MM.1S (cell line): ENCODE measurements around the gene BAZ1A.

Source experiments
- DNase-seq: peaks from one replicate; pipeline ENCODE4 v3.0.0-alpha.2; 2015
- H2AFZ ChIP-seq: fragments of 300-600 bp; sonication (generic); 2 replicates; pipeline ENCODE4 v1.6.0; 2016; ENCODE audit warnings: antibody characterized with exemption, low read length
- H3F3A ChIP-seq: fragments of 300-600 bp; sonication (generic); 2 replicates; pipeline ENCODE4 v1.6.1; 2016; ENCODE audit warnings: mild to moderate bottlenecking, antibody characterized with exemption, low read length, moderate library complexity, mixed read lengths; ENCODE audit not compliant: insufficient read depth
- H3K27ac ChIP-seq: fragments of 300-600 bp; sonication (generic); 2 replicates; pipeline ENCODE4 v1.5.1; 2016; ENCODE audit warnings: mild to moderate bottlenecking, low read length
- H3K27me3 ChIP-seq: fragments of 300-600 bp; sonication (generic); replicated peaks from 2 replicates; pipeline ENCODE4 v1.6.0; 2016; ENCODE audit warnings: low read length; ENCODE audit not compliant: insufficient read depth
- H3K36me3 ChIP-seq: fragments of 300-600 bp; sonication (generic); replicated peaks from 2 replicates; pipeline ENCODE4 v1.6.1; 2016; ENCODE audit warnings: mild to moderate bottlenecking, low read length, mixed read lengths; ENCODE audit not compliant: insufficient read depth
- H3K4me1 ChIP-seq: fragments of 300-600 bp; sonication (generic); 2 replicates; pipeline ENCODE4 v1.6.1; 2016; ENCODE audit warnings: low read length, mixed read lengths
- H3K4me2 ChIP-seq: fragments of 300-600 bp; sonication (generic); 2 replicates; pipeline ENCODE4 v1.6.0; 2016; ENCODE audit warnings: low read depth, low read length
- H3K4me3 ChIP-seq: fragments of 300-600 bp; sonication (generic); 2 replicates; pipeline ENCODE4 v1.5.1; 2016; ENCODE audit warnings: low read length, mixed read lengths
- H3K79me2 ChIP-seq: fragments of 300-600 bp; sonication (generic); 2 replicates; pipeline ENCODE4 v1.6.1; 2016; ENCODE audit warnings: mixed run types, low read length, mixed read lengths
- H3K9ac ChIP-seq: fragments of 300-600 bp; sonication (generic); 2 replicates; pipeline ENCODE4 v1.6.1; 2016; ENCODE audit warnings: low read length, mixed read lengths
- H3K9me2 ChIP-seq: fragments of 300-600 bp; sonication (generic); replicated peaks from 2 replicates; pipeline ENCODE4 v1.6.1; 2016; ENCODE audit warnings: mild to moderate bottlenecking, low read length, mixed read lengths; ENCODE audit not compliant: insufficient read depth
- H3K9me3 ChIP-seq: fragments of 300-600 bp; sonication (generic); replicated peaks from 2 replicates; pipeline ENCODE4 v1.6.1; 2016; ENCODE audit warnings: mild to moderate bottlenecking, low read length, mixed read lengths; ENCODE audit not compliant: insufficient read depth
- H4K20me1 ChIP-seq: fragments of 300-600 bp; sonication (generic); 2 replicates; pipeline ENCODE4 v1.6.1; 2016; ENCODE audit warnings: mild to moderate bottlenecking, low read length, moderate library complexity, mixed read lengths; ENCODE audit not compliant: insufficient read depth
- EZH2 ChIP-seq: fragments of 300-600 bp; sonication (generic); optimal IDR thresholded peaks from 2 replicates; pipeline ENCODE3; 2017; ENCODE audit warnings: low read depth, mild to moderate bottlenecking, antibody characterized with exemption, low read length, mixed read lengths
- EZH2phosphoT487 ChIP-seq: fragments of 300-600 bp; sonication (generic); IDR thresholded peaks from 2 replicates; pipeline ENCODE4 v1.6.1; 2018; ENCODE audit warnings: antibody characterized with exemption, low read length
- TF ChIP-seq, protein P1 (sequence below): fragments of 300-600 bp; sonication (generic); IDR thresholded peaks from 2 replicates; pipeline ENCODE4 v1.5.1; 2016; ENCODE audit warnings: antibody characterized with exemption, low read length, mixed read lengths

The BAZ1A gene

GRCh38 chr14:34766606-34767005 is 108.6 kb downstream of the BAZ1A start:
- H3K9me3 ChIP-seq = no peaks in the 10 kb centered on the region
- no peak overlapping the region for H3K4me3 ChIP-seq
- H4K20me1 ChIP-seq = no peaks in the 10 kb centered on the region
- no peak overlapping the region for H3K27ac ChIP-seq
- no peaks in the 10 kb centered on the region for H3K36me3 ChIP-seq
- no peaks in the 10 kb centered on the region for H3K27me3 ChIP-seq
- no peak overlapping the region for H3K4me2 ChIP-seq
- no peaks in the 10 kb centered on the region for H3K79me2 ChIP-seq
- H3K9ac ChIP-seq = no peak overlapping the region
- DNase-seq = no peak
- no peaks in the 10 kb centered on the region for H3K9me2 ChIP-seq
- no peak overlapping the region for H2AFZ ChIP-seq
- H3K4me1 ChIP-seq = no peaks in the 10 kb centered on the region
- H3F3A ChIP-seq = no peaks in the 10 kb centered on the region
- TF ChIP-seq, protein P1, sequence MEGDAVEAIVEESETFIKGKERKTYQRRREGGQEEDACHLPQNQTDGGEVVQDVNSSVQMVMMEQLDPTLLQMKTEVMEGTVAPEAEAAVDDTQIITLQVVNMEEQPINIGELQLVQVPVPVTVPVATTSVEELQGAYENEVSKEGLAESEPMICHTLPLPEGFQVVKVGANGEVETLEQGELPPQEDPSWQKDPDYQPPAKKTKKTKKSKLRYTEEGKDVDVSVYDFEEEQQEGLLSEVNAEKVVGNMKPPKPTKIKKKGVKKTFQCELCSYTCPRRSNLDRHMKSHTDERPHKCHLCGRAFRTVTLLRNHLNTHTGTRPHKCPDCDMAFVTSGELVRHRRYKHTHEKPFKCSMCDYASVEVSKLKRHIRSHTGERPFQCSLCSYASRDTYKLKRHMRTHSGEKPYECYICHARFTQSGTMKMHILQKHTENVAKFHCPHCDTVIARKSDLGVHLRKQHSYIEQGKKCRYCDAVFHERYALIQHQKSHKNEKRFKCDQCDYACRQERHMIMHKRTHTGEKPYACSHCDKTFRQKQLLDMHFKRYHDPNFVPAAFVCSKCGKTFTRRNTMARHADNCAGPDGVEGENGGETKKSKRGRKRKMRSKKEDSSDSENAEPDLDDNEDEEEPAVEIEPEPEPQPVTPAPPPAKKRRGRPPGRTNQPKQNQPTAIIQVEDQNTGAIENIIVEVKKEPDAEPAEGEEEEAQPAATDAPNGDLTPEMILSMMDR = no peak

DNA sequence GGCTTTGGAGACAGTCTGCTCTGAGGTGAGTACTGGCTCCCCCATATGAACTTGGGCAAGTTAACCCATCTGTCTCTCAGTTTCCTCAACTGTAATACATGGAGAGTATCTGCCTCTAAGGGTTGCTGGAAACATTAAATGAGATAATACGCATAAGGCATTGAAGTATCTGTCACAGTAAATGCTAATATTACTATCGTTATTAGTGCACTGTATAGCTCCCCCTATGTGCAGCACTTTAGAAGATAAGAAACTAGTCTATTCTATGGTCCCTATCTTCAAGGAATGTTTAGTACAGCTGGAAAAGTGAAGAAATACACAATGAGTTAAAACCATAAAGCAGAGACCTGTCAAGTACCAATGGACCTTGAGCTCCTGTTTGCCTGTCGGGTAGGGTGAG is 109.1 kb downstream of the BAZ1A start:
- Histone ChIP-seq H3K36me3 (no peaks in the 10 kb centered on the region), H3K4me1 (no peaks in the 10 kb centered on the region), H4K20me1 (no peaks in the 10 kb centered on the region), H3K27me3 (no peaks in the 10 kb centered on the region), H3F3A (no peaks in the 10 kb centered on the region), H3K79me2 (no peaks in the 10 kb centered on the region), H3K27ac (no peak overlapping the region), H3K9me2 (no peaks in the 10 kb centered on the region), H3K4me2 (no peak overlapping the region), H3K9me3 (no peaks in the 10 kb centered on the region), H2AFZ (no peak overlapping the region), H3K4me3 (no peak overlapping the region), H3K9ac (no peak overlapping the region)
- no peak for TF ChIP-seq EZH2
- TF ChIP-seq EZH2phosphoT487 = no peak
- TF ChIP-seq, protein P1 = peak; percentile 11; the same call in 1 of the 2 replicates
- no peak for DNase-seq

DNA sequence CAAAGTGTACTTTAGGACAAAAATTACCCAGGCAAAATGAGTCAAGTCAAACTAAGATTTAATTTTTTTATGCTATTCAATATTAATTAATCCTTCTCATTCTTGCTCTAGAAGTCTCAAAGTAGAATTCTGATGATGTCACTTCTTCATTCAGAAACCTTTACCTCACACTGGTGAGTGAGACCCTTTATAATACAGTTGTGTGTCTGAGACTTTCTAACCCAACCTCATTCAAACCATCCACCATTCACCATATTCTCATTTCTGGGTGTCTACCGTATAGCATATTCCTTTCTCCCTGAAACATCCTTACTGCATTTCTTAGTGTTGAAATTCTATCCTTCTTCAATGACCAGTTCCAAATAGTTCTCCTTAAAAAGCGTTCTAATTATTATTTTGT is 119.9 kb downstream of the BAZ1A start:
- no peak for TF ChIP-seq EZH2phosphoT487
- TF ChIP-seq, protein P1 = no peak
- TF ChIP-seq EZH2 = no peak
- no peak overlapping the region for H2AFZ ChIP-seq
- H3K9ac ChIP-seq = no peak overlapping the region
- H3K9me2 ChIP-seq = no peaks in the 10 kb centered on the region
- H3K27me3 ChIP-seq = no peaks in the 10 kb centered on the region
- no peak overlapping the region for H3K4me2 ChIP-seq
- no peaks in the 10 kb centered on the region for H4K20me1 ChIP-seq
- no peak overlapping the region for H3K27ac ChIP-seq
- H3K4me3 ChIP-seq = no peak overlapping the region
- H3K36me3 ChIP-seq = no peaks in the 10 kb centered on the region
- no peaks in the 10 kb centered on the region for H3K4me1 ChIP-seq
- no peaks in the 10 kb centered on the region for H3K9me3 ChIP-seq
- no peak for DNase-seq
- H3F3A ChIP-seq = no peaks in the 10 kb centered on the region
- H3K79me2 ChIP-seq = no peaks in the 10 kb centered on the region

GRCh38 chr14:34754687-34755086 is 120.5 kb downstream of the BAZ1A start:
- Histone ChIP-seq H3K36me3 (no peaks in the 10 kb centered on the region), H2AFZ (no peak overlapping the region), H3K9me3 (no peaks in the 10 kb centered on the region), H3K27ac (no peak overlapping the region), H3K4me2 (no peak overlapping the region), H3K9ac (no peak overlapping the region), H3K4me1 (no peaks in the 10 kb centered on the region), H3K4me3 (no peak overlapping the region), H3K79me2 (no peaks in the 10 kb centered on the region), H3F3A (no peaks in the 10 kb centered on the region), H3K9me2 (no peaks in the 10 kb centered on the region), H4K20me1 (no peaks in the 10 kb centered on the region), H3K27me3 (no peaks in the 10 kb centered on the region)
- no peak for DNase-seq
- TF ChIP-seq, protein P1 = no peak
- TF ChIP-seq EZH2 = no peak
